NCI-H226 (cell line): ENCODE results near the gene ZNF253.
A peak's percentile ranks its signal among the peaks of the same experiment; 100 is the strongest.
"Not testable (repeated sequence)": the region's sequence is repeated elsewhere in the genome, so short reads cannot be mapped to it uniquely, and the experiment has no call there.

Experiments used
- DNase-seq: peaks from one replicate; pipeline ENCODE4 v3.0.0-alpha.2; 2015

Gene ZNF253

GRCh38 chr19:19900729-19901444 is 35.2 kb downstream of the ZNF253 start, which contains the start of gene ZNF93:
Gene ZNF93, plus strand, starts transcription at chr19:19900946. Its CDS starts 143 bp downstream, at chr19:19901089.
- peak; percentile 8 for DNase-seq

GRCh38 chr19:19907551-19907950 is 41.9 kb downstream of the ZNF253 start:
- DNase-seq: not testable (repeated sequence)

GRCh38 chr19:19909654-19910053 is 44.0 kb downstream of the ZNF253 start:
- no peak for DNase-seq

- peak; percentile 30 for DNase-seq
Measured at GRCh38 chr19:19911150-19911549, 45.5 kb downstream of the ZNF253 start.

- no peak for DNase-seq
Measured at GRCh38 chr19:19914596-19914995, 48.9 kb downstream of the ZNF253 start.

- not testable (repeated sequence) for DNase-seq
Measured at GRCh38 chr19:19930417-19930816, 64.7 kb downstream of the ZNF253 start.

GRCh38 chr19:19933432-19934314 is 68.0 kb downstream of the ZNF253 start:
- DNase-seq: not testable (repeated sequence)

GRCh38 chr19:19937403-19937802 is 71.7 kb downstream of the ZNF253 start:
- DNase-seq: no peak

- no peak for DNase-seq
Measured at GRCh38 chr19:19938449-19938848, 72.8 kb downstream of the ZNF253 start.

- no peak for DNase-seq
Measured at GRCh38 chr19:19943848-19944582, 78.3 kb downstream of the ZNF253 start.
